Activated CD4-positive, alpha-beta T cell treated with anti-CD3 and anti-CD28 coated beads, Interleukin-2, amount 10 ng/mL, durations not matched to agents 24 days and 14 days (primary cell): Measurements from ENCODE around the gene E2F2. TPM values are rescaled to one million over a fixed set of nuclear protein-coding genes. Genes with fewer than 3 reads are reported as not detected.
A peak's percentile ranks its signal among the peaks of the same experiment; 100 is the strongest.

Experiments used
- DNase-seq: peaks from one replicate; pipeline ENCODE4 v3.0.0; 2022
- H3K27ac Mint-ChIP-seq: one replicate; pipeline ENCODE4 v1.8.0; 2022; ENCODE audit warnings: mild to moderate bottlenecking, mixed read lengths
- H3K27me3 Mint-ChIP-seq: one replicate; pipeline ENCODE4 v1.8.0; 2022; ENCODE audit warnings: mixed read lengths
- H3K36me3 Mint-ChIP-seq: one replicate; pipeline ENCODE4 v1.8.0; 2022; ENCODE audit warnings: low read depth, mild to moderate bottlenecking, mixed read lengths
- H3K4me1 Mint-ChIP-seq: one replicate; pipeline ENCODE4 v1.8.0; 2021; ENCODE audit warnings: mixed read lengths
- H3K4me3 Mint-ChIP-seq: one replicate; pipeline ENCODE4 v1.8.0; 2022; ENCODE audit warnings: mild to moderate bottlenecking, moderate library complexity, mixed read lengths
- H3K9me3 Mint-ChIP-seq: one replicate; pipeline ENCODE4 v1.8.0; 2021; ENCODE audit warnings: mixed read lengths
- intact Hi-C: fragments of 100-400 bp; cut with micrococcal nuclease; formaldehyde crosslinking; loops from one replicate; pipeline ENCODE4 v1.15.1; 2023
- total RNA-seq: library from RNA; stranded (reverse); gene quantifications from 2 replicates; pipeline ENCODE4 v1.2.3, GENCODE V29; 2022

Gene E2F2
- total RNA-seq, 1 donor from 2014 or later = 33.7 TPM

DNA sequence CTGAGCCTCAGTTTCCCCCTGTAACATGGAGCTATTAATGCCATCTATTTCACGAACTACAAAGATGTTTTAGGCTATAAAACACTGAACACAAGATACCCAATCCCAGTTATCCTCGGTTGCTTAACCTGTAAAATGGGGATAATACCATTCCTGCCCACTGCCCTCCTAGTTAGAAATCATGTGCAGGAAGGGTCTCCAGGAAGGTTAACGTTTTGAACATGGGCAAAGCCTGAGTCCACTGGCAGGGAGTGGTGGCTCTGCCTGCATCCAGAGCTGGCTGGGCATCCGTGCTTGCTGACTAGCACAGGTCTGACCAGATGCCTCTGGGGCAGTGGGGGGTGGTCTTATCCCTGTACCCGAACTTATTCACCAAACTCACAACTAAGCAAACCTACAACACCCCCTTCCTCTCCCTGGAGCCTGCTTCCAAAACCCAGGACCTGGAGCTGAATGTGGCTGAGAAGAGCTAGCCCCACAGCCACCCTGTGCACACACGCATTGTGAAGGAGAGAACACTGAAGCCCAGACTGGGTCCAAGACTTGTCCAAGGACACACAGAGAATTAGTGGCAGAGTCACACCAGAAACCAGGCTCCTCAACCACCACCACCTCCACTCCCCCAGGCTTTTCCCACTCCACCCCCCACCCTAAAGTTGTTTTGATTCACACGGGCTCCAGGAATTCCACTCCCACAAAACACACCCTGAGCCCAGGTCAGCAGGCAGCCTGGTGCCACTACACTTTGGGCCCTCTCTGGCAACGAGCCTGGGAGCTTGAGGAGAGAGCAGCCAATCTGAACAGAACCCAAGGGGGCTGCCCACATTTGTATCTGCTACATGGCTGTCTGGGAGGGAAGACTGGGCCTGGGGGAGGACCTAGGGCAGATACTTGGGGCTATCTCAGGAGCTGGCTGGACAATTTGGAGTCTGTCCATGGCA is 1.6 kb downstream of the E2F2 start:
- intact Hi-C loops = loop anchor here (5.0 to 10.0 kb wide), 4 partner anchors 47 to 425 kb away; partner anchors contain the start of genes ASAP3, HNRNPR, PNRC2 and ZNF436
- H3K27me3 Mint-ChIP-seq = no peaks in the 10 kb centered on the region
- no peaks in the 10 kb centered on the region for H3K9me3 Mint-ChIP-seq
- peak overlapping the region; percentile 87 for H3K4me3 Mint-ChIP-seq
- peaks cover 1% of the 10 kb centered on the region for H3K36me3 Mint-ChIP-seq
- H3K4me1 Mint-ChIP-seq = peaks cover 71% of the 10 kb centered on the region
- H3K27ac Mint-ChIP-seq = peak overlapping the region; percentile 86
- peak; percentile 73 for DNase-seq

DNA sequence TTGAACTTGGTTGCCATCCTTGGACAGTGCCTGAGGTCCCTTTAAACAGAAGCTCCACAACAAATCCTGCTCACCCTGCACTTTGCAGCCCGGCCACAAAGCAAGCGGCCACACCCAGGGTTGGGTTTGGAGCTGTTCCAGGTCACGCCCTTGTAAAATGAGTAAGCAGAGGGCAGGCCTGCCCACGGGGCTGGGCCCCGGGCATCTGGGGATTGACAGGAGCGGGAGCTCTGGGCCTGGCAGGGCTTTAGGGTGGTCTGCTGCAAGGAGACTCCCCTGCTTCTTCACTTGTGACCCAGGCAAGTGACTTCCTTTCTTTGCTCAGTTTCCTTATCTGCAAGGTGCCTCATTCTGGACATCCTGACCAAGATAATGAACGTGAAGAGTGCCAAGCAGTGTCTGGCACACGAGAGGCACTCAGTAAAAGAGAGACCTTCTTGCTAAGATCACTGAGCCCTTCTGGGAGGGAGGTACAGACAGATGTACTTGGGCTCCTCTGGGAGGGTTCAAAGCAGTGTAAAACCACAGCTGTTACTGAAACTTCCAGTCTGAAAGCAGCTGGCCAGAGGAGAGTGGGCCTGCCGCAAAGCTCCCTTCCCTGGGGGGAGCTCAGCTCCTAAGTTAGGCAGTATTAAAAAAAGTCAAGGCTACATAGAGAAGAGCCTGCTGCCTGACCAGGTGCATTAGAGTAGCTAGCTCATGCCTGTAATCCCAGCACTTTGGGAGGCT is 2.6 kb downstream of the E2F2 start:
- H3K27ac Mint-ChIP-seq = peak overlapping the region; percentile 86
- H3K4me3 Mint-ChIP-seq = peak overlapping the region; percentile 87
- H3K36me3 Mint-ChIP-seq = peaks cover 1% of the 10 kb centered on the region
- peaks cover 71% of the 10 kb centered on the region for H3K4me1 Mint-ChIP-seq
- DNase-seq = peak; percentile 94
- H3K9me3 Mint-ChIP-seq = no peaks in the 10 kb centered on the region
- no peaks in the 10 kb centered on the region for H3K27me3 Mint-ChIP-seq
- intact Hi-C loops = loop anchor here (5.0 kb wide), 1 partner anchor 186 kb away; the partner anchor contains the start of gene HNRNPR

DNA sequence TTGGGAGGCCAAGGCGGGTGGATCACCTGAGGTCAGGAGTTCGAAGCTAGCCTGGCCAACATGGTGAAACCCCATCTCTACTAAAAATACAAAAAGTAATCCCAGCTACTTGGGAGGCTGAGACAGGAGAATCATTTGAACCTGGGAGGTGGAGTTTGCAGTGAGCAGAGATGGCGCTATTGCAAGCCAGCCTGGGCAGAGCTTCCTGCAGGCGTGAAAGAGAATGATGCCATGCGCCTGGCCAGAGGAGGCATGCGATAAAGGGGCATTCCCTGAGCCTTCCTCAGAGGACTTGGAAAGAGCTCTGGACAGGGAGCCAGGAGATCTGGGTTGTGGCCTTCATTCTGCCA is 3.2 kb downstream of the E2F2 start:
- intact Hi-C loops = loop anchor here (5.0 kb wide), 1 partner anchor 186 kb away; the partner anchor contains the start of gene HNRNPR
- Mint-ChIP-seq H3K4me1 (peaks cover 67% of the 10 kb centered on the region), H3K27me3 (no peaks in the 10 kb centered on the region), H3K4me3 (peak overlapping the region; percentile 87), H3K9me3 (no peaks in the 10 kb centered on the region), H3K36me3 (peaks cover 2% of the 10 kb centered on the region), H3K27ac (peak overlapping the region; percentile 86)
- DNase-seq = no peak

DNA sequence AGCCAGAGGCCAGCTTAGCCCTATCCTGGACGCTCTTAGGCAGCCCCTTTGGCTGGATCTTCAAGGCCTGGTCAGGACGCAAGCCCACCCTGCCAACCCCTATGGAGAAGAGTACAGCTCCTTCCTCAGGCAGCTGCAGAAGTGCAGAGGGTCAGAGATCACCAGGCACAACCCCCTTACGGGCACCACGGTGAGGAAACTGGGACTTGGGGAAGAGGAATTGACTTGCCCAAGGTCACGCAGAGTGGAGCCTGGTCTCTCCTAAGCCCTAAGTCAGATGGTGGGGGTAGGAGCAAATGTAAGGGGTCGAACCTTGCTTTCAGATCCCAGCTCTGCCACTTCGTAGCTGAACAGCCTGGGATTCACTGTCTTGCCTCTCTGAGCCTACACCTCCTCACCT is 3.7 kb downstream of the E2F2 start:
- Mint-ChIP-seq H3K36me3 (peaks cover 7% of the 10 kb centered on the region), H3K9me3 (no peaks in the 10 kb centered on the region), H3K4me3 (peak overlapping the region; percentile 87), H3K27me3 (no peaks in the 10 kb centered on the region), H3K27ac (peak overlapping the region; percentile 86), H3K4me1 (peaks cover 68% of the 10 kb centered on the region)
- no peak for DNase-seq
- intact Hi-C loops = loop anchor here (5.0 kb wide), 1 partner anchor 185 kb away; the partner anchor contains the start of gene HNRNPR

DNA sequence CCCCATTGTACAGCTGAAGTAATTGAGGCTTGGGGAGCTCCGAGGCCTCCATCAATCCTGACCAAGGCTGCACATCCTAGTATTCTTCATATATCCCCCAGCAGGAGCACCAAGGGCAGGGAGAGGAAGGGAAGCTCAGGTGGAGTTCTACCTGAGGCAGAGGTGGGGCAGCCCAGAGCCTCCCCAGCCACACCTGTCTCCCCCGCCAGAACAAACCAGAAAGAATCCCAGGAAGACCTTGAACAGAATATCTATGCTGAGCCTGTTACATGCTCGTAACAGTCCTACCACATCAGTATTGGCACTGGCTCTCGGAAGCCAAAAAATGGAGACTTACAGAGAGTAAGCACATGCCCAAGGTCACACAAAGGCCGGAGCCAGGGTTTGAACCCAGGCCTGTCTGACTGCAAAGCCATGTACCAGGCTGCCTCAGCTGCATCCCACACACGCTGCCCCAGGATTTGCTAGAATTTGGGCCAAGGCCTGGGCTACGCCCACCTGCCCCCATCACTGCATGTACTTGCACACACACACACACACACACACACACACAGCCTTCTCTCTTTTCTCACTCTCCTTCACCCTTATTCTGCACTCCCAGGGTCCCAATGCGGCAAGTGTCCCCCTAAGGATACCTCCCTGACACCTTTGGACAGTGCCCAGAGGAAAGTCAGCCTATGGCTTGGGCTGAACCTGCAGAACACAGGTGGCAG is 4.5 kb downstream of the E2F2 start:
- peak overlapping the region; percentile 92 for H3K27ac Mint-ChIP-seq
- no peak for DNase-seq
- intact Hi-C loops = loop anchor here (5.0 kb wide), 1 partner anchor 184 kb away; the partner anchor contains the start of gene HNRNPR
- H3K36me3 Mint-ChIP-seq = peaks cover 12% of the 10 kb centered on the region
- H3K27me3 Mint-ChIP-seq = no peaks in the 10 kb centered on the region
- H3K4me3 Mint-ChIP-seq = peak overlapping the region; percentile 87
- no peaks in the 10 kb centered on the region for H3K9me3 Mint-ChIP-seq
- H3K4me1 Mint-ChIP-seq = peaks cover 61% of the 10 kb centered on the region

DNA sequence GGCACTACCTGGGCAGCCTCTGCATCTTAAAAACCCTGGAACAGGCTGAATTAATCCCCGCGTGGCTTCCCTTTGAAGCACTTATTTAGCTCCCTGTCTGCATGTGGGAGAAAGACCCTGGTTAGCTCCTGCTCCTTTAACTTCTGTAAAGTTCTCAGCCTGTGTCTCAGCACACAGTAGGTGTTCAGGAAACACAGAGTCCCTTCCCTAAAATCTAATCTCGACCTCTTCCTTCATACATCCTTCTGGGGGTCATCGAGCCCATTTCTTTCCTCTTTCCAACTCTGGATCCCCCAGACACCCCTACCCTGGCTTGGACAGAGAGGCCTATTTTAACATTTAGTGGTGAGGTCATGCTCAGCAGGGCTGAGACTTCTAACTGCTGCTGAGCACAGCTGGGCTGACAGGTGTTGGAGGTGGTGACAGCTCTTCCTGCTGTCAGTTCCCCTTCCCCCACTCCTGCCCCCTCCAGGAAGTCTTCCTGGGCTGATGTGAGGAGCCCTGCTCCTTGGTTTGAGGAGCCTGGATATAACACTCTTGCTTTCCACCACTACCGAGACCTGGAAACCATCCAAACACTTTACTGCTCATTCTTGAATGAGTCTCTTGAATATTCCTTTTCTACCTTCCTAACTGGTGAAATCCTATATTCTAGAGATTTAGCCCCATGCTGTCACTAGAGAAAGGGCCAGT is 5.3 kb downstream of the E2F2 start:
- intact Hi-C loops = loop anchor here (5.0 kb wide), 1 partner anchor 183 kb away; the partner anchor contains the start of gene HNRNPR
- H3K27ac Mint-ChIP-seq = peak overlapping the region; percentile 92
- no peaks in the 10 kb centered on the region for H3K9me3 Mint-ChIP-seq
- peaks cover 16% of the 10 kb centered on the region for H3K36me3 Mint-ChIP-seq
- peak; percentile 76 for DNase-seq
- H3K4me3 Mint-ChIP-seq = peak overlapping the region; percentile 87
- no peaks in the 10 kb centered on the region for H3K27me3 Mint-ChIP-seq
- peaks cover 59% of the 10 kb centered on the region for H3K4me1 Mint-ChIP-seq

DNA sequence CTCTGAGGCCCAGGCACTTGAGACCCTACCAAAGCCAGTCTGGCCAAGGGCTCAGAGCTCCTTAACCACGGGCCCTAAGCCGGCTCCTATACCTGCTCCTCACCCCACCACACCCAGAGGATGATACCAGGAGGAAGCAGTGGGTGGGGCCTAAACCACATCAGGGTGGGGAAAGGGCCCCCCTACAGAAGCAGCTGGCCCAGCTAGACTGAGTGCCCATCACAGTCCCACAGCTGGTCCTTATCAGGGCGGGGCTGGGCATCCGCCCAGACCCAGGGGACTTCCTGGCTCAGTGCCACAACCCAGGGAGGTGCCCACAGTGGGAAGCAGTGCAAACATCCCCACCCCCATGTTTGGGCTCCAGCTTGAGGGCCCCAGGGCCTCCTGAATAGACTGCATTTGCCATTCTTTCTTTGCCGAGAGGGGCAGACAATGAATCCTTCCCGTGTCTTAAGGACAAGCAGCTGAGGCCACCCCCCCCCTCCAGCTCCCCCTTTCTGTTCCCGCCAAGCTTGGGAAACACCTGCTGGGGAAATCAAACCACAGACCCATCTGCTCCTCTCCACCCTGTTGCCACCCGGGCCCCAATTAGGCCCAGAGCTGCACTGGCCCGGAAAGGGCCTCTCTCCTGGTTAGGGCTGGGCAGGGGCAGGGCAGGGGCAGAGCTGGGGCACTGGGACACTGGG is 6.2 kb downstream of the E2F2 start:
- H3K27ac Mint-ChIP-seq = peak overlapping the region; percentile 92
- H3K27me3 Mint-ChIP-seq = no peaks in the 10 kb centered on the region
- H3K9me3 Mint-ChIP-seq = no peaks in the 10 kb centered on the region
- intact Hi-C loops = loop anchor here (5.0 kb wide), 1 partner anchor 183 kb away; the partner anchor contains the start of gene HNRNPR
- peaks cover 18% of the 10 kb centered on the region for H3K36me3 Mint-ChIP-seq
- DNase-seq = peak; percentile 78
- H3K4me3 Mint-ChIP-seq = peak overlapping the region; percentile 87
- peaks cover 59% of the 10 kb centered on the region for H3K4me1 Mint-ChIP-seq

DNA sequence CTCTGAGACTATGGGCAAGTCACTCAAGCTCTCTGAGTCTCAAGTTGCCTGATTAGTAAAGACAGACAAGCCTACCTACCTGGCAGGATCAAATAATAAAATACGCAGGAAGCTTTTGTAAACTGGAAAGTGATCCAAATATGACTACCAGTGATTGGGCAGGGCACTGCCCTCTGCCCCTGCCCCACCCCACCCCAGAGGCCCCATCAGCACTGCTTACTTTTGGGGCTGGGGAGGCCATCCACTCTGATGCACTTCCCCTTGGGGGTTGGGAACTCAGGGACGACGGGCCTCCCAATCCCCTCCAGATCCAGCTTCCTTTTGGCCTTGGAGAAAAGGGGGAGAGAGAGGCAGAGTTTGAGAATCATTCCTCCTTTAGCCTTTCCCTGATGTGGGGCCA is 6.9 kb downstream of the E2F2 start:
- DNase-seq = no peak
- intact Hi-C loops = no loop called here
- no peak overlapping the region for H3K4me3 Mint-ChIP-seq
- no peaks in the 10 kb centered on the region for H3K9me3 Mint-ChIP-seq
- H3K4me1 Mint-ChIP-seq = peaks cover 52% of the 10 kb centered on the region
- H3K27me3 Mint-ChIP-seq = no peaks in the 10 kb centered on the region
- H3K27ac Mint-ChIP-seq = no peak overlapping the region
- H3K36me3 Mint-ChIP-seq = peaks cover 22% of the 10 kb centered on the region

DNA sequence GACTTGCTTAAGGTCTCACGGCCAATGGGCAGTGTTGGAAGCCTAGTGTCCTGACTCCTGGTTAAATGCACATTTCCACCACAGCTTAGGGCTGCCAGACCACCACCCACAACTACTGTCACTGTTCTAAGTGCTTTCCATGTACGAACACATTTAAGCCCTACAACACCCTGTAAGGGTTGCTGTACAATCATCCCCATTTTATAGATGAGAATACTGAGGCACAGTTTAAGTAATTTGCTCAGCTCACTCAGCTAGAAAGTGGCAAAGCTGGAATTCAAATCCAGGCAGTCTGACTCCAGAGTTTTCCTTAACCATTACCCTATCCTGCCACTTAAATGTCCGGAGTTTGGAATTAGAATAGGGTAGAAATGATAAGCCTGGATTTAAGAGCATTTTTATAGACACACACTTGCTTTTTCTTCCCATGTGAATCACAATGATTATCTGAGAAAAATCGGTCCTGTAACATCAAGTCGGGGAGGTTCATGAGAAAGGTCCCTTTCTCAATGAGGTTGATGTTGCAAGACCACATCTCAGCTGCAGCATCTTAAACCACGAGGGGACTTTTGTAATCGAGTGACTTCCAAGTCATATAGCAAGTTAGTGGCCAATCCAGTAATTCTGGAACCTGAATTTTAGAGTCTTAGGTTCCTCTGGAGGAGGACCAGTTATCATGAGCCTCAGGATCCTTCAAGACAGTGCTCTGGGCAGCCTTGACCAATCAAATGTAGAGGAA is 8.6 kb downstream of the E2F2 start:
- no peak overlapping the region for H3K4me3 Mint-ChIP-seq
- intact Hi-C loops = loop anchor here (2.0 kb wide), 1 partner anchor 18 kb away; no protein-coding TSS in a partner anchor
- no peak for DNase-seq
- no peaks in the 10 kb centered on the region for H3K9me3 Mint-ChIP-seq
- H3K27ac Mint-ChIP-seq = peak overlapping the region; percentile 9
- peaks cover 35% of the 10 kb centered on the region for H3K4me1 Mint-ChIP-seq
- peaks cover 37% of the 10 kb centered on the region for H3K36me3 Mint-ChIP-seq
- no peaks in the 10 kb centered on the region for H3K27me3 Mint-ChIP-seq

DNA sequence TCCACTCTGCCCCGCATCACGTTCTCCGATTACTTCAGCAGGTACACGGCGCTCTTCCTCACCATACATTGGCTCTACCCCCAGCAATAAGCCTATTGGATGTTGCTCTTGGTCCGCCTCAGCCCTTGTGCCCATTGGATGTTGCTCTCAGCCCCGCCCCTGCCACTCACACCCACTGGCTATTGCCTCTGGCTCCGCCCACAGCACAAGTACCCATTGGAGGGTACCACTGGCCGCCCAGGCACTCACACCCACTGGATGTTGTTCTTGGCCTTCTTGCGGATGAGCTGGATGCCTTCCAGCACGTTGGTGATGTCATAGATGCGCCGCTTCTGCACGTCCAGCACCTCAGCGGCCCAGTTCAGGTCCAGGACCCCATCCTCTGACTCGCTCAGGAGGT is 9.4 kb downstream of the E2F2 start:
- H3K4me1 Mint-ChIP-seq = peaks cover 26% of the 10 kb centered on the region
- intact Hi-C loops = no loop called here

DNA sequence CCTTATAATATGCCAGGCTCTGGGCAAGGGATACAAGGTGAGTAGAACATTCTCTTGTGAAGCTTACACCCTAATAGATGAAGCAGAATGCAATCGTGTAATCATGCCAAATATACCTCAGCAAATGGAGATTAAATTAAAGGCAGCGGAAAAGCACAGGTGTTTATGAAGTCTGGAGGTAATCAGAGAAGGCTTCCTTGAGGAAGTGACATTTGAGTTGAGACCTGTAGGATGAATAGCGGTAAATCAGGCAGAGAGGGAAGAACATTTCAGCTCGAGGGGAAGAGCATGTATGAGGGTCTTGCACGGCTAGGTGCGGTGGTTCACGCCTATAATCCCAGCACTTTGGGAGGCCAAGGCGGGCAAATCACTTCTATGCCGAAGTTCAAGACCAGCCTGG is 13.5 kb downstream of the E2F2 start:
- Mint-ChIP-seq H3K36me3 (peaks cover 59% of the 10 kb centered on the region), H3K27ac (no peak overlapping the region), H3K9me3 (no peaks in the 10 kb centered on the region), H3K4me3 (no peak overlapping the region), H3K4me1 (peaks cover 4% of the 10 kb centered on the region), H3K27me3 (no peaks in the 10 kb centered on the region)
- intact Hi-C loops = no loop called here
- DNase-seq = no peak

More for the DNA sequence above, 9.4 kb downstream of the E2F2 start:
- DNase-seq = no peak
- peaks cover 43% of the 10 kb centered on the region for H3K36me3 Mint-ChIP-seq
- no peaks in the 10 kb centered on the region for H3K9me3 Mint-ChIP-seq
- no peak overlapping the region for H3K27ac Mint-ChIP-seq
- H3K27me3 Mint-ChIP-seq = no peaks in the 10 kb centered on the region
- no peak overlapping the region for H3K4me3 Mint-ChIP-seq

DNA sequence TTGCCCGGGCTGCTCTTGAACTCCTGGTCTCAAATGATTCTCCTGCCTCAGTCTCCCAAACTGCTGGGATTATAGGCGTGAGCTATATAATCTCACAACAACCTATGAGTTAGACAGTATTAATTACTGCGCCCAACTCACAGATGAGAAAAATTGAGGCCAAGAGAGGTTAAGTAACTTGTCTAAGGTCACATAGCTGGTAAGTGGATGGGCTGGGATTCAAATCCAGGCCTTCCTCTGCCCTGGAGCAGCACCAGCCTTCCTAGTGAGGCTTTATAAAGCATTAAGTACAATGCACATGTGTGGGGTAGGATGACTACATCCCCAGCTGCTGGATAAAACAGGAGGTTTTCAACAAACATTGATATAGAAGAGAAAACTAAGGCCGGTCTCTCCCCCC is 15.1 kb downstream of the E2F2 start:
- H3K27ac Mint-ChIP-seq = no peak overlapping the region

More for the DNA sequence above, 15.1 kb downstream of the E2F2 start:
- H3K27me3 Mint-ChIP-seq = no peaks in the 10 kb centered on the region
- no peak overlapping the region for H3K4me3 Mint-ChIP-seq
- H3K4me1 Mint-ChIP-seq = peaks cover 2% of the 10 kb centered on the region
- intact Hi-C loops = no loop called here
- no peak for DNase-seq
- peaks cover 58% of the 10 kb centered on the region for H3K36me3 Mint-ChIP-seq
- no peaks in the 10 kb centered on the region for H3K9me3 Mint-ChIP-seq
